T-helper 1 cell (primary cell): Measurements from ENCODE around the gene TBC1D25.

Experiments used
- DNase-seq, 5 donors: peaks; one replicate each; pipeline ENCODE4 v3.0.0-alpha.2; 2012 to 2020
- total RNA-seq, 4 donors: gene quantifications; one replicate each; lab custom pipeline; 2026; lab: John Stamatoyannopoulos, UW

The TBC1D25 gene
- total RNA-seq = 20.3 to 23.7 (median 21.8) reads per million in 4 donors

GRCh38 chrX:48539345-48540027 is at the start of gene TBC1D25:
TBC1D25 (plus strand) TSS chrX:48539714; CDS start chrX:48539798, 84 bp downstream.
- peak; percentile 94 to 98 (median 95) for DNase-seq

- DNase-seq = no peak
Measured at GRCh38 chrX:48489892-48490291, 49.6 kb upstream of the TBC1D25 start.

- DNase-seq = no peak
Measured at GRCh38 chrX:48490661-48491060, 48.9 kb upstream of the TBC1D25 start.

- DNase-seq = no peak
Measured at GRCh38 chrX:48491809-48492208, 47.7 kb upstream of the TBC1D25 start.

GRCh38 chrX:48492293-48492910 is 47.1 kb upstream of the TBC1D25 start:
- no peak for DNase-seq

- no peak for DNase-seq
Measured at GRCh38 chrX:48493890-48494364, 45.6 kb upstream of the TBC1D25 start.

- no peak for DNase-seq
Measured at GRCh38 chrX:48496660-48497059, 42.9 kb upstream of the TBC1D25 start.

- no peak for DNase-seq
Measured at GRCh38 chrX:48497871-48498270, 41.6 kb upstream of the TBC1D25 start.

GRCh38 chrX:48498374-48498809 is 41.1 kb upstream of the TBC1D25 start:
- no peak for DNase-seq

GRCh38 chrX:48504261-48504660 is 35.3 kb upstream of the TBC1D25 start:
- no peak for DNase-seq

GRCh38 chrX:48505481-48505880 is 34.0 kb upstream of the TBC1D25 start:
- no peak for DNase-seq

- no peak for DNase-seq
Measured at GRCh38 chrX:48507246-48507645, 32.3 kb upstream of the TBC1D25 start.

GRCh38 chrX:48508400-48509244 is 30.9 kb upstream of the TBC1D25 start, which contains the start of gene PORCN:
PORCN (plus strand) TSS chrX:48508992; CDS start chrX:48509821, 829 bp downstream.
- peak; percentile 53 to 80 (median 65) for DNase-seq

- DNase-seq = no peak
Measured at GRCh38 chrX:48509245-48509590, 30.3 kb upstream of the TBC1D25 start.

- DNase-seq = no peak
Measured at GRCh38 chrX:48509619-48510018, 29.9 kb upstream of the TBC1D25 start.

- no peak for DNase-seq
Measured at GRCh38 chrX:48511560-48511959, 28.0 kb upstream of the TBC1D25 start.

- no peak for DNase-seq
Measured at GRCh38 chrX:48512371-48512935, 27.1 kb upstream of the TBC1D25 start.

GRCh38 chrX:48513670-48514069 is 25.8 kb upstream of the TBC1D25 start:
- DNase-seq = no peak

- no peak for DNase-seq
Measured at GRCh38 chrX:48514126-48514806, 25.2 kb upstream of the TBC1D25 start.

- no peak for DNase-seq
Measured at GRCh38 chrX:48514868-48515460, 24.6 kb upstream of the TBC1D25 start.

GRCh38 chrX:48515842-48516241 is 23.7 kb upstream of the TBC1D25 start:
- DNase-seq = no peak

- no peak for DNase-seq
Measured at GRCh38 chrX:48516285-48516684, 23.2 kb upstream of the TBC1D25 start.
